IMR-90 (cell line): ENCODE results near the gene OGFOD3.

Experiments used
- BHLHE40 ChIP-seq: fragments of 150-350 bp; IDR thresholded peaks from 2 replicates; pipeline ENCODE4 v1.6.1; 2016; ENCODE audit warnings: mild to moderate bottlenecking, low read depth, low read length
- CTCF ChIP-seq: conservative IDR thresholded peaks from 2 replicates; pipeline ENCODE4 v1.5.1; 2012; ENCODE audit warnings: mild to moderate bottlenecking, low read depth, low read length, improper control_type of control experiment
- POLR2A ChIP-seq: IDR thresholded peaks from 2 replicates; pipeline ENCODE4 v1.6.1; 2012; ENCODE audit warnings: mild to moderate bottlenecking, low read depth, low read length
- RAD21 ChIP-seq: IDR thresholded peaks from 2 replicates; pipeline ENCODE4 v1.6.1; 2012; ENCODE audit warnings: low read length, improper control_type of control experiment
- TF ChIP-seq, protein P1 (sequence below): fragments of 150-350 bp; IDR thresholded peaks from 2 replicates; pipeline ENCODE4 v1.6.1; 2016; ENCODE audit warnings: low read depth, mild to moderate bottlenecking, low read length, moderate library complexity, borderline replicate concordance

DNA sequence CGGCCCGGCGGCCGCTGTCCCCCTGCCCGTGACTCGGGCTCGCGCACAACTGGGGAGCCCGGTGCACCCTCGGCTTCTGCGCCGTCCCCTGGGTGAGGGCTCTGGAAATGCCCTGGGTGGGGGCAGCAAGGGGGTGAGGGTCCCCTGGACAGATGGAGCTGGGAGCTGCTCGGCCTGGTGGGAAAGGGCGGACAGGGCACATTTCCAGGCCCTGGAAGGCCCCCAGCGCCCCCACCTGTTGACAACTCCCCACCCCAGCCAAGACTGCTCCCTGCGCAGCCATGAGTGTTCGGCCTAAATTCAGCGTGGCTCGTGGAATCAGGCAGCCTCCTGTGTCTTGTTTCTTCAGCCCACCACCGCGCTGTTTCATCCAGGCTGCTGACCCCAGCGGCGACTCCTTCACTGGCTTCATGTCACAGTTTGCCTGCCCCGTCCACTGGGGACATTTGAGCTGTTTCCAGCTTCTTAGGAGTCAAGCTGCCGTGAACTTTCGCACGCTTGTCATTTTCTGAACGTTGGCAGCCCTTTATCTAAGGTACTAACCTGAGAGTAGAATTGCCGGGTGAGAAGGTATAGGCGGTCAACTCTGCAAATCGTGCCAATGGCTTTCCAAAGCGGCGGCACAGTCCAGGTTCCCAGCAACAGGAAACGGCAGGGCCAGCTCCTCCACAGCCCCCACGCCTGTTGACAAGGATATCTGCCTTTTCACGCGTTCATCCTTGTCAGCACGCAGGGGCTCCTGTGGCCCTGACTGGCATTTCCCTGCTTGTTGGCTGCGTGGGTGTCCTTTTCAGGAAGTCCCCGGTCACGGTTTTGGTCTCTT is 45.9 kb downstream of the OGFOD3 start:
- TF ChIP-seq POLR2A = no peak
- TF ChIP-seq BHLHE40 = no peak
- TF ChIP-seq RAD21 = no peak
- no peak for TF ChIP-seq CTCF
- TF ChIP-seq, protein P1, sequence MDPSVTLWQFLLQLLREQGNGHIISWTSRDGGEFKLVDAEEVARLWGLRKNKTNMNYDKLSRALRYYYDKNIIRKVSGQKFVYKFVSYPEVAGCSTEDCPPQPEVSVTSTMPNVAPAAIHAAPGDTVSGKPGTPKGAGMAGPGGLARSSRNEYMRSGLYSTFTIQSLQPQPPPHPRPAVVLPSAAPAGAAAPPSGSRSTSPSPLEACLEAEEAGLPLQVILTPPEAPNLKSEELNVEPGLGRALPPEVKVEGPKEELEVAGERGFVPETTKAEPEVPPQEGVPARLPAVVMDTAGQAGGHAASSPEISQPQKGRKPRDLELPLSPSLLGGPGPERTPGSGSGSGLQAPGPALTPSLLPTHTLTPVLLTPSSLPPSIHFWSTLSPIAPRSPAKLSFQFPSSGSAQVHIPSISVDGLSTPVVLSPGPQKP = no peak
